ENCODE measurements around the gene RNF40. TPM values are rescaled to one million over a fixed set of nuclear protein-coding genes. Genes with fewer than 3 reads are reported as not detected.

RNF40 gene
- 73.5 and 89.4 TPM in 2 replicates for total RNA-seq (ENCODE audit: low replicate concordance)

DNA sequence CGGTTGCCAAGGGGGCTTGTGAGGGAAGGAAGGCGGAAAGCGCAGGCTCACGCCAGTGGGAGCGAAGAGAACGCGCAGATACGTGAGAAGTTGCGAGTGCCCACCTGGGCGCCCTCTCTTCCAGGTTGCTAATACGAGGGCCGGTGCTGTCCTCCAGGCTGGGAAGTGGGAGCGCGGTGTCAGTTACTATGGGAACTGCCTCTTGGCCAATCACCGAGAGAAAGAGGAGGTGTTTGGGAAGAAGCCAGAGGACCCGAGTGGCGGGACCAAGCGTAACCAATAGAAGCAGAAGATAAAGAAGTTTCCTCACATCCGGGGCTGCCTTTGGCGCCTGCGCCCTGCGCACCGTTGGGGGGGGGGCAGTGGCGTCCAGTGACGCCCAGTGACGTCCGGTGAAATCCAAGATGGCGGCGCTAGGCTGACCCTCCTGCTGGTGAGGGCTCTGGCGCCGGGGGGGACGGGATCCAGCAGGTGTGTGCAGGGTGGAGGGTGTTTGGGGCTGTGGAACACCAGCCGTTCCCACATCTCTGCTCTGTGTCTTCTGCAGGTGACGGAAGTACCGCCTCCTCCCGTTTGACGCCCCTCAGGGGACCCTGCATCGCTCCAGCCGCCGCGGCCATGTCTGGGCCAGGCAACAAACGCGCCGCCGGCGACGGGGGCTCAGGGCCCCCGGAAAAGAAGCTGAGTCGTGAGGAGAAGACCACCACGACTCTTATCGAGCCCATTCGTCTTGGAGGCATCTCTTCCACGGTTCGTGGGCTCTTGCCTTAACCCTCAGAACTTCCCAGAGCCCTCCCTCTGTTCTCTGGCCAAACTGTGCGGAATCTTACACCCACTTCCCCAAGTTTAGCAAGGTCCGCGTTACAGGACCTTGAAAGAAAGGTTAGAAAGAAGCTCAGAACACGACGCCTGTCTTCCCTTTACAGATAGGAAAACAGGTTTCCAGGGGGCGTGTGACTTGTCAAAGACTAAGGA lies at the start of gene RNF40, which contains the start of gene CFAP119:
Gene RNF40, plus strand, starts transcription at position 395 of the 975 bp plus-strand sequence. Its CDS starts 224 bp downstream, at position 619.
Gene CFAP119, minus strand, starts transcription at position 135 of the 975 bp plus-strand sequence. CDS start 314 bp downstream, outside the sequence.
- TF ChIP-seq, protein P1, sequence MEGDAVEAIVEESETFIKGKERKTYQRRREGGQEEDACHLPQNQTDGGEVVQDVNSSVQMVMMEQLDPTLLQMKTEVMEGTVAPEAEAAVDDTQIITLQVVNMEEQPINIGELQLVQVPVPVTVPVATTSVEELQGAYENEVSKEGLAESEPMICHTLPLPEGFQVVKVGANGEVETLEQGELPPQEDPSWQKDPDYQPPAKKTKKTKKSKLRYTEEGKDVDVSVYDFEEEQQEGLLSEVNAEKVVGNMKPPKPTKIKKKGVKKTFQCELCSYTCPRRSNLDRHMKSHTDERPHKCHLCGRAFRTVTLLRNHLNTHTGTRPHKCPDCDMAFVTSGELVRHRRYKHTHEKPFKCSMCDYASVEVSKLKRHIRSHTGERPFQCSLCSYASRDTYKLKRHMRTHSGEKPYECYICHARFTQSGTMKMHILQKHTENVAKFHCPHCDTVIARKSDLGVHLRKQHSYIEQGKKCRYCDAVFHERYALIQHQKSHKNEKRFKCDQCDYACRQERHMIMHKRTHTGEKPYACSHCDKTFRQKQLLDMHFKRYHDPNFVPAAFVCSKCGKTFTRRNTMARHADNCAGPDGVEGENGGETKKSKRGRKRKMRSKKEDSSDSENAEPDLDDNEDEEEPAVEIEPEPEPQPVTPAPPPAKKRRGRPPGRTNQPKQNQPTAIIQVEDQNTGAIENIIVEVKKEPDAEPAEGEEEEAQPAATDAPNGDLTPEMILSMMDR (IDR thresholded peaks at IDR 0.05; ENCODE audit: insufficient read depth, low read length), result no peak
- DNase-seq (ENCODE audit: low read depth), result peak; percentile 98

DNA sequence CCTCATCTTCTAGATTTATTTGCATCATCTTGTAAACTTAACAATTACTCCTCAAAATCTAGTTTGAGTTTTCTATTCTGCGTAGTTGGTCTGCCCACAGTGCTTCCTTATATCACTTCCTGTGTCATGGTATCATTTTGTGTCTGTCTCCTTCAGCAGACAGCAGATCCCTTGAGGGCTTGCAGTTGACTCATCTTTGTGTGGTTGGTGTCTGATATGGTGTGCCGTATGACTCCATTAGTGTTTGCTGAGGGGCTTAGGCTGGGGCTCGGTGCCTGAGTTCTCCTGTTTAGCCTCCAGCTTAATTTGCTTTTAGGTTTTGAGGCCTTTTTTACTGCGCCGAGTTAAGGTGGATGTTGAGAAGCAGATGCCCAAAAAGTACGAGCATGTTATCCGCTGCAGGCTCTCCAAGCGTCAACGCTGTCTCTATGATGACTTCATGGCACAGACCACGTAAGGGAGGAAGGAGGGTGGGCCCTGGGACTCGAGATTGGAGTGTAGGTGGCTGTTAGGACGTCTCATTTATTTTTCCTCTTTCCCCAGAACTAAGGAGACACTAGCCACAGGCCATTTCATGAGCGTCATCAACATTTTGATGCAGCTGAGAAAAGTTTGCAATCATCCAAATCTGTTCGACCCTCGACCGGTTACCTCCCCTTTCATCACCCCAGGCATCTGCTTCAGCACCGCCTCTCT lies 46.2 kb upstream of the RNF40 start:
- DNase-seq (ENCODE audit: low read depth), result no peak
- H3K4me3 ChIP-seq (ENCODE audit: low read depth, low read length), result no peak overlapping the region
- TF ChIP-seq, protein P1 (IDR thresholded peaks at IDR 0.05; ENCODE audit: insufficient read depth, low read length), result no peak

More for the DNA sequence above, at the start of gene RNF40, which contains the start of gene CFAP119:
- peak within 1 kb of the TSS; percentile 95 for H3K4me3 ChIP-seq (ENCODE audit: low read depth, low read length)

DNA sequence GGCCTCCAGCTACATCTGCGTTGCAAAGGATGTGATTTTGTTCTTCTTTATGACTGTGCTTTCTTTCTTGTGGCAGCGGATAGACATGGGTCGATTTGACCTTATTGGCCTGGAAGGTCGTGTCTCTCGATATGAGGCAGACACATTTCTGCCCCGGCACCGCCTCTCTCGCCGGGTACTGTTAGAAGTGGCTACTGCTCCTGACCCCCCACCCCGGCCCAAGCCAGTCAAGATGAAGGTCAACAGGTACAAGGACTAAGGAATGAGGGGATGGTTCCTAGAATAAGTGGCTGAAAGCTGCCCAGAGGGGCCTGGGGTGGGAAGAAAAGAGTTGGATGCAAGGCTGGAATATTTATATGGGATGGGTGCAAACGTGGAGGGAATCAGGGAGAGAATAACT lies 42.0 kb upstream of the RNF40 start:
- no peak for DNase-seq (ENCODE audit: low read depth)
- TF ChIP-seq, protein P1 (IDR thresholded peaks at IDR 0.05; ENCODE audit: insufficient read depth, low read length), result no peak

DNA sequence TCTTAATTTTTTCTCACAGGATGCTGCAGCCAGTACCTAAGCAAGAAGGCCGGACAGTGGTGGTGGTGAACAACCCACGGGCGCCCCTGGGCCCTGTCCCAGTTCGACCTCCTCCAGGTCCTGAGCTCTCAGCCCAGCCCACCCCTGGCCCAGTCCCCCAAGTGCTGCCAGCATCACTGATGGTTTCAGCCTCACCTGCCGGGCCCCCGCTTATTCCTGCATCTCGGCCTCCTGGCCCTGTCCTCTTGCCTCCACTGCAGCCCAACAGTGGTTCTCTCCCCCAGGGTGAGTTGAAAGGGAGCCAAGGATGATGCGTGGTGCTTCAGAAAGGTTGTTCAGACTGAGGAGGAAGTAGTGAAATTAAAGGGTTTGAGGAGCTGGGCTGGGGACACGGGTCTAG lies 41.4 kb upstream of the RNF40 start:
- no peak for DNase-seq (ENCODE audit: low read depth)
- H3K4me3 ChIP-seq (ENCODE audit: low read depth, low read length), result no peak overlapping the region
- TF ChIP-seq, protein P1 (IDR thresholded peaks at IDR 0.05; ENCODE audit: insufficient read depth, low read length), result no peak

More for the DNA sequence above, 42.0 kb upstream of the RNF40 start:
- no peak overlapping the region for H3K4me3 ChIP-seq (ENCODE audit: low read depth, low read length)

DNA sequence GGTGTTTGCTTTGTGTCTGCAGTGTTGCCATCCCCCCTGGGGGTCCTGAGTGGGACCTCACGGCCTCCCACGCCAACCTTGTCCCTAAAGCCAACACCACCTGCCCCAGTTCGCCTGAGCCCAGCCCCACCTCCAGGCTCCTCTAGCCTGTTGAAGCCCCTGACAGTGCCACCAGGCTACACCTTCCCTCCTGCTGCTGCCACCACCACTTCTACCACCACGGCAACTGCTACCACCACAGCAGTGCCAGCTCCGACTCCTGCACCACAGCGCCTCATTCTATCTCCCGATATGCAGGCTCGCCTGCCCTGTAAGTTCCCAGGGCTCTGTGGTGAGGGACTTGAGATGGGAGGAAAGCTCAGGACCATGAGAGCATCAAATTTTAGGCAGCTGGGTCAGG lies 41.0 kb upstream of the RNF40 start:
- TF ChIP-seq, protein P1 (IDR thresholded peaks at IDR 0.05; ENCODE audit: insufficient read depth, low read length), result no peak
- no peak overlapping the region for H3K4me3 ChIP-seq (ENCODE audit: low read depth, low read length)
- no peak for DNase-seq (ENCODE audit: low read depth)

DNA sequence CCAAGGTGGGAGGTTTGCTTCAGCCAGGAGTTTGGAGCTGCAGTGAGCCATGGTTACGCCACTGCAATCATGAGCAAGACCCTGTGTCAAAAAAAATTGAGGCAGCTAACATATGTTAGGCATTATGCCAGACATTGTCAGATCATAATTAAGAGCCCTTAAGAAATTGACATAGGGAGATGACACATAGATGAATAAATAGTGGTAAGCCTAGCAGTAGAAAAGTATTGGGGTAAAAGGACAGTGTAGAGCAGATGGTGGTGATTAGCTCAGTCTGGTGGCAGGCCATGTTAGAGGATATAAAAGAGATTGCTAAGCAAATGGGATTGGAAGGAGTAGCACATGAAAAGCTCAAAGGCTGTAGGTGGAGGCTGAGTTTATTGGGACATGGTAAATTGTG lies 40.5 kb upstream of the RNF40 start:
- H3K4me3 ChIP-seq (ENCODE audit: low read depth, low read length), result no peak overlapping the region
- TF ChIP-seq, protein P1 (IDR thresholded peaks at IDR 0.05; ENCODE audit: insufficient read depth, low read length), result no peak
- no peak for DNase-seq (ENCODE audit: low read depth)

All from fibroblast of the aortic adventitia (primary cell).